Occipital lobe (tissue), 2 donors: ENCODE data around the gene ANKRD52. TPM values are rescaled to one million over a fixed set of nuclear protein-coding genes. Genes with fewer than 3 reads are reported as not detected.

Experiments used
- DNase-seq: peaks from one replicate; lab custom pipeline; 2025; lab: John Stamatoyannopoulos, UW
- total RNA-seq: library from RNA; depleted of rRNA; stranded (reverse); fragments of >200 nt; gene quantifications from one replicate; pipeline ENCODE4 v1.2.3, GENCODE V29; 2014

Gene ANKRD52
- total RNA-seq, 1 donor from 2014 or later = 9.2 TPM

GRCh38 chr12:56241424-56242303 lies 16.5 kb downstream of the ANKRD52 start:
- no peak for DNase-seq

GRCh38 chr12:56237552-56237951 lies 20.6 kb downstream of the ANKRD52 start:
- no peak for DNase-seq

- no peak for DNase-seq
Measured at GRCh38 chr12:56236985-56237384, 21.2 kb downstream of the ANKRD52 start.

- DNase-seq = no peak
Measured at GRCh38 chr12:56236091-56236490, 22.1 kb downstream of the ANKRD52 start.

- no peak for DNase-seq
Measured at GRCh38 chr12:56234746-56235436, 23.3 kb downstream of the ANKRD52 start.

- DNase-seq = no peak
Measured at GRCh38 chr12:56231184-56231582, 27.0 kb downstream of the ANKRD52 start.

GRCh38 chr12:56230432-56231183 lies 27.6 kb downstream of the ANKRD52 start:
- no peak for DNase-seq

GRCh38 chr12:56229916-56230431 lies 28.2 kb downstream of the ANKRD52 start, which contains the start of gene SLC39A5:
TSS of gene SLC39A5 (plus strand) at chr12:56230051. CDS start at chr12:56231275, 1,224 bp downstream.
- no peak for DNase-seq

GRCh38 chr12:56229082-56229481 lies 29.1 kb downstream of the ANKRD52 start:
- DNase-seq = no peak

- no peak for DNase-seq
Measured at GRCh38 chr12:56224954-56225353, 33.2 kb downstream of the ANKRD52 start.

- DNase-seq = peak; percentile 97
Measured at GRCh38 chr12:56224102-56224701, 34.0 kb downstream of the ANKRD52 start, which contains the start of gene NABP2. TSS of gene NABP2 (plus strand) at chr12:56224342. CDS start at chr12:56224857, 515 bp downstream.

- no peak for DNase-seq
Measured at GRCh38 chr12:56223571-56224101, 34.5 kb downstream of the ANKRD52 start.

- no peak for DNase-seq
Measured at GRCh38 chr12:56222531-56222895, 35.7 kb downstream of the ANKRD52 start.

- DNase-seq = peak; percentile 96
Measured at GRCh38 chr12:56221757-56222530, 36.2 kb downstream of the ANKRD52 start, which contains the start of gene RNF41. TSS of gene RNF41 (minus strand) at chr12:56221922. CDS start at chr12:56214047, 7,875 bp downstream.

- no peak for DNase-seq
Measured at GRCh38 chr12:56221232-56221756, 36.9 kb downstream of the ANKRD52 start.

- DNase-seq = no peak
Measured at GRCh38 chr12:56220611-56221231, 37.5 kb downstream of the ANKRD52 start.

- no peak for DNase-seq
Measured at GRCh38 chr12:56219840-56220239, 38.3 kb downstream of the ANKRD52 start.

- DNase-seq = no peak
Measured at GRCh38 chr12:56216461-56216860, 41.7 kb downstream of the ANKRD52 start.

GRCh38 chr12:56213878-56214277 lies 44.3 kb downstream of the ANKRD52 start:
- DNase-seq = no peak
